GM21576 (cell line): ENCODE data around the gene LDB3.

Experiments used
- ATAC-seq: cut with Tn5 transposase; IDR thresholded peaks from one replicate; pipeline ENCODE4 v1.9.1; 2021; ENCODE audit warnings: mild to moderate bottlenecking, moderate library complexity; ENCODE audit not compliant: unreplicated experiment

LDB3 gene

GRCh38 chr10:86650151-86650550 is 18.2 kb upstream of the LDB3 start:
- ATAC-seq: no peak

- ATAC-seq: no peak
Observed at GRCh38 chr10:86651021-86651471, 17.3 kb upstream of the LDB3 start.

- no peak for ATAC-seq
Observed at GRCh38 chr10:86651631-86652331, 16.5 kb upstream of the LDB3 start.

GRCh38 chr10:86652361-86653202 is 15.7 kb upstream of the LDB3 start:
- no peak for ATAC-seq

GRCh38 chr10:86653379-86653778 is 14.9 kb upstream of the LDB3 start:
- ATAC-seq: no peak

- no peak for ATAC-seq
Observed at GRCh38 chr10:86653987-86654386, 14.3 kb upstream of the LDB3 start.

GRCh38 chr10:86654411-86655172 is 13.7 kb upstream of the LDB3 start, which contains the start of gene OPN4:
Gene OPN4 (plus strand): TSS chr10:86654547. CDS start chr10:86654784, 237 bp downstream.
- no peak for ATAC-seq

GRCh38 chr10:86655173-86655540 is 13.2 kb upstream of the LDB3 start:
- no peak for ATAC-seq

- ATAC-seq: no peak
Observed at GRCh38 chr10:86655596-86655995, 12.7 kb upstream of the LDB3 start.

GRCh38 chr10:86657011-86657395 is 11.3 kb upstream of the LDB3 start:
- ATAC-seq: no peak

- no peak for ATAC-seq
Observed at GRCh38 chr10:86657396-86658011, 10.8 kb upstream of the LDB3 start.

GRCh38 chr10:86658261-86658741 is 10.0 kb upstream of the LDB3 start:
- ATAC-seq: no peak

GRCh38 chr10:86658751-86659150 is 9.6 kb upstream of the LDB3 start:
- no peak for ATAC-seq

- ATAC-seq: no peak
Observed at GRCh38 chr10:86659161-86659691, 9.1 kb upstream of the LDB3 start.

- ATAC-seq: no peak
Observed at GRCh38 chr10:86659721-86660453, 8.4 kb upstream of the LDB3 start.

GRCh38 chr10:86661161-86662025 is 6.9 kb upstream of the LDB3 start:
- no peak for ATAC-seq

- ATAC-seq: no peak
Observed at GRCh38 chr10:86662186-86663045, 5.9 kb upstream of the LDB3 start.

GRCh38 chr10:86663046-86663345 is 5.3 kb upstream of the LDB3 start:
- ATAC-seq: no peak
